Progenitor cell of endocrine pancreas (in vitro differentiated cells): Measurements from ENCODE around the gene CLEC11A. TPM values are rescaled to one million over a fixed set of nuclear protein-coding genes. Genes with fewer than 3 reads are reported as not detected.
"Not testable (repeated sequence)": the region's sequence is repeated elsewhere in the genome, so short reads cannot be mapped to it uniquely, and the experiment has no call there.

Source experiments
- DNase-seq: peaks from one replicate; pipeline ENCODE4 v3.0.0; 2021; ENCODE audit warnings: low spot score; ENCODE audit not compliant: unreplicated experiment
- H3K27ac Mint-ChIP-seq: 2 replicates; pipeline ENCODE4 v1.8.0; 2021; ENCODE audit warnings: mild to moderate bottlenecking, moderate library complexity, mixed read lengths
- H3K27me3 Mint-ChIP-seq: 2 replicates; pipeline ENCODE4 v1.8.0; 2021; ENCODE audit warnings: mixed read lengths
- H3K36me3 Mint-ChIP-seq: 2 replicates; pipeline ENCODE4 v1.8.0; 2022; ENCODE audit warnings: mixed read lengths; ENCODE audit not compliant: insufficient read depth
- H3K4me1 Mint-ChIP-seq: 2 replicates; pipeline ENCODE4 v1.8.0; 2021; ENCODE audit warnings: low read depth, mixed read lengths
- H3K4me3 Mint-ChIP-seq: 2 replicates; pipeline ENCODE4 v1.8.0; 2021; ENCODE audit warnings: low read depth, mild to moderate bottlenecking, moderate library complexity, mixed read lengths
- H3K9me3 Mint-ChIP-seq: 2 replicates; pipeline ENCODE4 v1.8.0; 2021; ENCODE audit warnings: low read depth, mixed read lengths
- total RNA-seq: library from RNA; stranded (reverse); gene quantifications from 2 replicates; pipeline ENCODE4 v1.2.1, GENCODE V29; 2021
- TF ChIP-seq, protein P1 (sequence below): fragments of 200-600 bp; sonication (generic); IDR thresholded peaks from one replicate; pipeline ENCODE4 v1.5.0; 2021; ENCODE audit warnings: antibody characterized with exemption, mild to moderate bottlenecking; ENCODE audit not compliant: unreplicated experiment

CLEC11A gene
- total RNA-seq, 1 donor from 2014 or later, result 5.4 TPM

DNA sequence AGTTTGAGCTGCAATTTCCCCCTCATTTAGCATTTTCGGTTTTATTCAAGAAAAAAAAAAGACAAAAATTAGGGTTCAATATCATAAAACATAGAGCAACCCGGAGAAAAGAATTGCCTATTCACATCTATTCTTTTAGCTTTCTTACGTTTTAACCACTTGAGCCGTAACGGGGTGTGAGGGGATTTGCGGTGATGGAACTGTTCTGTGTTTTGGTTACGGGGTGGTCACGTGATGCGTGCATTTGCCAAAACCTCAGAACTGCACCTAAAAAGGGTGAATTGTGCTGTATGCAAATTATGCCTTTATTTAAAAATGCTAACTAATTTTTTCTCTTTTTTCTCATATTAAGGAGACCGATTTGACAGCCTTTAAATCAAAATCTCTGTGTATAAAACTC is 22.1 kb downstream of the CLEC11A start:
- H3K27ac Mint-ChIP-seq, result no peak overlapping the region
- H3K27me3 Mint-ChIP-seq, result peaks cover 22% of the 10 kb centered on the region
- no peak overlapping the region for H3K4me3 Mint-ChIP-seq
- no peak for DNase-seq
- peaks cover 2% of the 10 kb centered on the region for H3K4me1 Mint-ChIP-seq
- H3K36me3 Mint-ChIP-seq, result no peaks in the 10 kb centered on the region
- no peaks in the 10 kb centered on the region for H3K9me3 Mint-ChIP-seq
- TF ChIP-seq, protein P1, sequence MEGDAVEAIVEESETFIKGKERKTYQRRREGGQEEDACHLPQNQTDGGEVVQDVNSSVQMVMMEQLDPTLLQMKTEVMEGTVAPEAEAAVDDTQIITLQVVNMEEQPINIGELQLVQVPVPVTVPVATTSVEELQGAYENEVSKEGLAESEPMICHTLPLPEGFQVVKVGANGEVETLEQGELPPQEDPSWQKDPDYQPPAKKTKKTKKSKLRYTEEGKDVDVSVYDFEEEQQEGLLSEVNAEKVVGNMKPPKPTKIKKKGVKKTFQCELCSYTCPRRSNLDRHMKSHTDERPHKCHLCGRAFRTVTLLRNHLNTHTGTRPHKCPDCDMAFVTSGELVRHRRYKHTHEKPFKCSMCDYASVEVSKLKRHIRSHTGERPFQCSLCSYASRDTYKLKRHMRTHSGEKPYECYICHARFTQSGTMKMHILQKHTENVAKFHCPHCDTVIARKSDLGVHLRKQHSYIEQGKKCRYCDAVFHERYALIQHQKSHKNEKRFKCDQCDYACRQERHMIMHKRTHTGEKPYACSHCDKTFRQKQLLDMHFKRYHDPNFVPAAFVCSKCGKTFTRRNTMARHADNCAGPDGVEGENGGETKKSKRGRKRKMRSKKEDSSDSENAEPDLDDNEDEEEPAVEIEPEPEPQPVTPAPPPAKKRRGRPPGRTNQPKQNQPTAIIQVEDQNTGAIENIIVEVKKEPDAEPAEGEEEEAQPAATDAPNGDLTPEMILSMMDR, result no peak

- DNase-seq, H3K9me3 Mint-ChIP-seq, H3K4me1 Mint-ChIP-seq, H3K4me3 Mint-ChIP-seq, H3K36me3 Mint-ChIP-seq, H3K27ac Mint-ChIP-seq: not testable (repeated sequence)
- peaks cover 11% of the 10 kb centered on the region for H3K27me3 Mint-ChIP-seq
These were observed 24.0 kb downstream of the CLEC11A start for GRCh38 chr19:50747141-50747540.

DNA sequence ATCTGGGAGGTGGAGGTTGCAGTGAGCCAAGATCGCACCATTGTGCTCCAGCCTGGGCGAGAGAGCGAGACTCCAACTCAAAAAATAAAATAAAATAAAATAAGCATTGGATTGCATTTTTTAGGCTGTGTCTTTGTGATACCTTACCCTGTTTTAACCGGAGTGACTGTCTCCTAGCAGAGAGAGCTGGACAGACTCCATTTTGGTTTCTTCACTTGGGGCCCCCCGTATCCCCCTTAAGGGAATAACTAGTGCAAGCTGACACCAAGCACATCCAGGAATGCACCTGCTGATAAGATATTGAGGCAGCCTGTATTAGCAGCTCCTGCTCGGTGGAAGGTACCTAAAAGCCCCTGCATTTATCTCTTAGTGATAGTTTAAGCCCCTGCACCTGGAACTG is 26.3 kb downstream of the CLEC11A start:
- no peak overlapping the region for H3K27ac Mint-ChIP-seq
- TF ChIP-seq, protein P1, result no peak
- H3K9me3 Mint-ChIP-seq, result no peaks in the 10 kb centered on the region
- no peaks in the 10 kb centered on the region for H3K36me3 Mint-ChIP-seq
- DNase-seq, result no peak
- peaks cover 11% of the 10 kb centered on the region for H3K27me3 Mint-ChIP-seq
- peaks cover 2% of the 10 kb centered on the region for H3K4me1 Mint-ChIP-seq
- no peak overlapping the region for H3K4me3 Mint-ChIP-seq

- H3K27me3 Mint-ChIP-seq, result peaks cover 12% of the 10 kb centered on the region
- DNase-seq, result no peak
- H3K36me3 Mint-ChIP-seq, result no peaks in the 10 kb centered on the region
- H3K4me3 Mint-ChIP-seq, result no peak overlapping the region
- TF ChIP-seq, protein P1, result no peak
- peaks cover 2% of the 10 kb centered on the region for H3K4me1 Mint-ChIP-seq
- no peak overlapping the region for H3K27ac Mint-ChIP-seq
- H3K9me3 Mint-ChIP-seq, result no peaks in the 10 kb centered on the region
These were observed 26.8 kb downstream of the CLEC11A start for GRCh38 chr19:50750010-50750409.

GRCh38 chr19:50753879-50754278 is 30.7 kb downstream of the CLEC11A start:
- Mint-ChIP-seq H3K27me3 (peaks cover 29% of the 10 kb centered on the region), H3K36me3 (no peaks in the 10 kb centered on the region), H3K4me3 (no peak overlapping the region), H3K4me1 (peaks cover 2% of the 10 kb centered on the region), H3K27ac (no peak overlapping the region), H3K9me3 (no peaks in the 10 kb centered on the region)
- TF ChIP-seq, protein P1, result no peak
- DNase-seq, result no peak

DNA sequence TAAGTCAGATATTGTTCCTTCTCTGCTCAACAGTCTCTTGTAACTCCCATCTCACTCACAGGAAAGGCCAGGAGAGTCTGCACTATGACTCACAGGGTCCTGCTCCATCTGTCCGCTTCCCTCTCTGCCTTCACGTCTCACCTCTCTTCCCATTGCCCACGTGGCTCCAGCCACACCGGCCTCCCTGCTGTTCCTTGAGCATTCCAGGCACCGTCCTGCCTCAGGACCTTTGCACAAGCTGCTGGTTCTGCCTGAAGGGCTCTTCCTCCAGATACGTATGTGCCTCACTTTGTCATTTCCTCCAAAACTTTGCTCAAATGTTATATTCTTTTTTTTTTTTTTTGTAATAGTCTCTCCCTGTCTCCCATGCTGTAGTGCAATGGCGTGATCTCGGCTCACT is 33.1 kb downstream of the CLEC11A start:
- not testable (repeated sequence) for H3K4me1 Mint-ChIP-seq, H3K36me3 Mint-ChIP-seq, H3K4me3 Mint-ChIP-seq, H3K27ac Mint-ChIP-seq, H3K9me3 Mint-ChIP-seq, DNase-seq
- peaks cover 33% of the 10 kb centered on the region for H3K27me3 Mint-ChIP-seq

- H3K9me3 Mint-ChIP-seq, H3K27ac Mint-ChIP-seq, H3K4me3 Mint-ChIP-seq, H3K4me1 Mint-ChIP-seq, DNase-seq, H3K36me3 Mint-ChIP-seq: not testable (repeated sequence)
- H3K27me3 Mint-ChIP-seq, result peaks cover 33% of the 10 kb centered on the region
These were observed 34.5 kb downstream of the CLEC11A start for GRCh38 chr19:50757624-50758023.

- H3K4me3 Mint-ChIP-seq, H3K27ac Mint-ChIP-seq, H3K36me3 Mint-ChIP-seq, DNase-seq, H3K9me3 Mint-ChIP-seq, H3K4me1 Mint-ChIP-seq: not testable (repeated sequence)
- H3K27me3 Mint-ChIP-seq, result peaks cover 28% of the 10 kb centered on the region
These were observed 35.9 kb downstream of the CLEC11A start for GRCh38 chr19:50759076-50759475.
